HG02623 (cell line): ENCODE data around the gene FOSL1.

Source experiments
- ATAC-seq: cut with Tn5 transposase; IDR thresholded peaks from one replicate; pipeline ENCODE4 v1.9.1; 2021; ENCODE audit warnings: moderate library complexity; ENCODE audit not compliant: unreplicated experiment

Gene FOSL1

DNA sequence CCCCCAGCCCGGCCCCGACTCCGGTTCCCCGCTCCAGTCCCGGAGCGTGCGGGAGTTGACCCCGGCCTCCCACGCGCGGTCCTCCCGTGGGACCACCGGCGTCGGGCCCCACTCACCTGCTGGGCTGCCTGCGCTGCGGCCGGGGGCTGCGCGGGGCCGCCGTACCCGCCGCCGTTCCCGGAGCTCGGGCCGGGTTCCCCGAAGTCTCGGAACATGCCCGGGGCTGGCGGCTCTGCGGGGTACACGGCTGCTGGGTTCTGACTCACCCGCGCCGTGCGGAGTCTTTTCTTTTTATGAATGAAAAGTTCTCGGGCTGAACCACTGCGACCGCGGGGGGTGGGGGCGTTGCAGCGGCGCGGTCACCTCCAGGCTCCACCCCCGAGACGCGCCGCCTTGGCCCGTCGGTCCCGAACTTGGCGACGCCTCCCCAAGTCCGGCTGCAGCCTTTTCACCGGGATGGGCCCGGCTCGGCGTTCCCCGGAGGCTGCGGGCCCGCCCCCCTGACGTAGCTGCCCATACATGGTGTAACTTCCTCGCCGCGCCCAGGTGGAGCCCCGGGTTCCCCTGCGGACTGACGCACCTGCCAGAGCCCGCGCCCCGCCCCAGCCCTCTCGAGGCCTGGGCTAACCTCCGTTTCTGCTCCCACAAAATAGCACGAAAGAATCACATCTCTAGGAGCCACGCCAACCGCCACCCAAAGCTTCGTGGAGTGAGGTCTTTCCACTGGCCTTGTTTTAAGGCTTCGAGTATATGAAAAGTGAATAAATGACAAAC is at the start of gene FOSL1:
FOSL1 (minus strand) TSS at position 264 of the 774 bp plus-strand sequence; CDS start at position 215, 49 bp downstream.
- peak; percentile 68 for ATAC-seq

DNA sequence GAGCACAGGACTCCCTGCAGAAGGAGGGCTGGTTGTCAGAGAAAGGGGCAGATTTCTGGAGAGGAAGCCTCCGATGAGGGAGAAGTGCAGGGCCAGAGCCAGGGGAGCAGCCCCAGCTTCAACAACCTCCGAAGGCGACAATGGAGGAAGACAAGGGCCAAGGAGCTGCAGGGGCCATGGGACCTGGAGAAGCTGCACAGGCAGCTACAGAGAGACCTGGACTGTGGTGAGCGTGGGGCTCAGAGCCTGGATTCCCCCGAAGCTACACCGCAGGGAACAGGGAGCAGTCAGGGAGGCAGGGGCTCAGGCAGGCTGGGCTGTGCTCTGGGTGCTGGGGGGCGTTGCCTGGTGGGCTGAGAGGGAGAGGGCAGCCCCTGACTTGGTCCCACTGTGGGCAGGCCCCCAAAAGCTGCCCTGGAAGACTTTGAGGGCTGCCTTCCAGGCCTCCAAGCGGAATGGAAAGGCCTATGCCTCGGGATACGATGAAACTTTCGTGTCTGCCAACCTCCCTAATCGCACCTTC is 47.5 kb upstream of the FOSL1 start:
- no peak for ATAC-seq

DNA sequence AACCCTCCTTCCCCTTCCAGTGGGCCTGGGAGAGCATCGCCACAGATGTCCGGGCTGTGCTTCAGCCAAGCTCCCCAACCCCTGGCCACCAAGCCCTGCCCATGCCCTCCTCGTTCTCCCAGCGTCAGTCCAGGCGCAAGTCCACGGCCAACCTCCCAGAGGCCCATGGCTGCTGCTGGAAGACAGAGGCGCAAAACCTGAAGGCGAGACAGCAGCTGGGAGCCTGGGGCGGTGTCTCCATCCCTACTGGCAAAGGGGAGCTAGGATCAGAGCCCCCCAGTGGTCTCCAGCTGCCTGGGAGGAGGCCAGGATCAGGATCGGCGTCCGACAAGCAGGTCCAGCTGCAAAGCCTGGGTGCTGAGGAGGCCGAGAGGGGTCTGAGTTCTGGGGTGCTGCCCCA is 46.9 kb upstream of the FOSL1 start:
- ATAC-seq: no peak

DNA sequence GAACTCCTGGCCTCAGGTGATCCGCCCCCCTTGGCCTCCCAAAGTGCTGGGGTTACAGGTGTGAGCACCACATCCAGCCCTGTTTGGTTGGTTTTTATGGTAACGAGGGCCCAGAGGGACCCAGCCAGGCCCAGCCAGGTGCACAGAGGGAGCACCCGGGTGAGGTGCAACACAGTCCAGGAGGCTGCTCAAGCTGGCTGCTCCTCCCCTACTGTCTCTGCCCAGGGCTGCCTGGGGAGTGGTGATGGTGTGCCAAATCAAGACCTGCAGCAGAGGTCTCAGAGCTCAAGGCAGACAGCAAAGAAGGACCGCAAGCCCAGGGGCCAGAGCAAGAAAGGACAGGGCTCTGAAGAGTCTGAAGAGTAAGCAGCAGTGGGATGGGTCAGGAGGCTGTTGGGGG is 46.5 kb upstream of the FOSL1 start:
- no peak for ATAC-seq

DNA sequence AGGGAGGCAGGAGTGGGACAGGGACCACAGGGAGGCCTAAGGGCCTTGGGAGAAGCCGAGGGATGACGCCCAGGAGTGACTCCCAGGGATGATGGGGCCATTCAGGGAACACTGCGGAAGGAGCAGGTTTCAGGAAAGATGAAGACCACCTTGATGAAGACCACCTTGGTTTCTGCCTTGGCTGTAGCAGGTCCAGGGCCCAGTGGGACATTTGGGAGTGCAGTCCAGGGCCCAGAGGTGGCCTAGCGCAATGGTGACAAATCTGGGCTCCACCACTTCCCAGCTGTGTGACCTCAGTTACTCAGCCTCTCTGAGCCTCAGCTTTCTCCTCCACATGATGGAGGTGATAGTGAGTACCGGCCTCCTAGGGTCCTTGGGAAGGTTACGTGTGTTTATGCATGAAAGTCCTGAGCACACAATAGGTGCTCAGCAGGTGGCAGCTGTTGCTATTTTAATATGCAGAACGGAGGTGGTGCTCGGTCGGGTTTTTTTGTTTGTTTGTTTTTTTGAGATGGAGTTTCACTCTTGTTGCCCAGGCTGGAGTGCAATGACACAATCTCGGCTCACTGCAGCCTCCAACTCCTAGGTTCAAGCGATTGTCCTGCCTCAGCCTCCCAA is 45.9 kb upstream of the FOSL1 start:
- ATAC-seq: no peak

DNA sequence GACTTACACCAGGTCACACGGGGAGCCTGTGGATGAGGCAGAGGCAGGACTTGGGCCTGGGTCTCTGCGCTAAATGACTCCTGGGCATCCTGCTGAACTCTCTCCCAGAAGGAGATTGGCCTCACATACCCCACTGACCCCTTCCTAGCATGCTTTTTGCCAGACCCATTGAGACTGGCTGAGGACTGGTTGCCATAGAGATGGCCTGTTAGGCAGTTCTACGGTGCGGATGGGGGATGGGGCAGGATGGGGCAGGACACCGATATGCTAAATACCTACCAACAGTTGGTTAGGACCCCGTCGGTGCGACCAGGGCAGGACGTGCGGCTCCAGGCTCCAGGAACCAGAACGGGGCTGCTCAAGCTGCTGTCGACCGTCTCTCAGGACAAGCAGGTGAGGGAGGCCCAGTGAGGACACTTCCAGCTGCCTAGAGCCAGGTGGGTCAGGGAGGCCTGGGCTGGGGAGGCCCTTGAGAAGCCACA is 45.3 kb upstream of the FOSL1 start, which contains the start of gene TSGA10IP:
TSGA10IP (plus strand) TSS at position 51 of the 482 bp plus-strand sequence; CDS start at position 247, 196 bp downstream.
- ATAC-seq: no peak

DNA sequence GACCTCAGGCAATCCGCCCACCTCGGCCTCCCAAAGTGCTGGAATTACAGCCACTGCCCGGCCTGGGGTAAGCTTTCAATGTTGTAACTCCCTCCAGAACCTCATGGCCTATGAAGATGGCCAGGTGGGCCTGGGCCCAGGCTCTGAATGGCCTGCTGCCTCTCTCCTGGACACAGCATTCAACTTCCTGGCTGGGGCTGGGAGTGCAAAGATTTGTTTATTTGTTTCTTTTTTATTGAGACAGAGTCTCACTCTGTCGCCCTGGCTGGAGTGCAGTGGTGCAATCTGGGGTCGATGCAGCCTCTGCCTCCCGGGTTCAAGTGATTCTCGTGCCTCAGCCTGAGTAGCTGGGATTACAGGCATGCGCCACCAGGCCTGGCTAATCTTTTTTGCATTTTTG is 44.6 kb upstream of the FOSL1 start:
- no peak for ATAC-seq

DNA sequence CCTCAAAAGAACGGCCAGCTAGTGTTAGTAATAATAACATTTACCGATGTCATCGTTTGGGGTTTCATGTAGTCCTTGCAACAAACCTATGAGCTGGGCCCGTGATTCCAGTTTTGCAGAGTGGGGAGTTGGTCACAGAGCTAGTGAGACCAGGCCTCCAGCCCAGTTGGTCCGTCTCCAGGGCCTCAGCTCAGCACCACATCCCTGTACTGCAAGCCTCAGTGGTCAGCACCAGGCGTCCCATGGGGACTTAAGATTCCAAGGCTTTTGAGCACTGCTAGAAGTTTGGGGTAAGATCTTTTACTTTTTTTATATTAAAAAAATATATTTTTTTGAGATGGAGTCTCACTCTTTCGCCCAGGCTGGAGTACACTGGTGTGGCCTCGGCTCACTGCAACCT is 44.0 kb upstream of the FOSL1 start:
- ATAC-seq: no peak

DNA sequence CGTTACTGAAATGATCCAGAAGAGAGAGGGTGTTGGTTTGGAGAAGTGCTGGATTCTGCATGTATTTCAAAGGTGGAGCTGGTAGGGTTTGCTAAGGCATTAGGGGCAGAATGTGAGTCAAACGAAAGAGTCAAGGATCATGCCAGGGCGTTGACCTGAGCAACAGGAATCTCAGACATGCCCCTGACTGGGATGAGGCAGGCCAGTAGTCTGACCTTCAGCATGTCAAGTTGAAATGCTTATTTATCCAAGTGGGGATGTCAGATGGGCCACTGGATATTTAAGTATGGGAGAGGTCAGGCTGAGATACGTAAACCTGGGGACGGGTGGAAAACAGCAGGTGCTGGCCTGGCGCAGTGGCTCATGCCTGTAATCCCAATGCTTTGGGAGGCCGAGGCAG is 42.3 kb upstream of the FOSL1 start:
- ATAC-seq: no peak

DNA sequence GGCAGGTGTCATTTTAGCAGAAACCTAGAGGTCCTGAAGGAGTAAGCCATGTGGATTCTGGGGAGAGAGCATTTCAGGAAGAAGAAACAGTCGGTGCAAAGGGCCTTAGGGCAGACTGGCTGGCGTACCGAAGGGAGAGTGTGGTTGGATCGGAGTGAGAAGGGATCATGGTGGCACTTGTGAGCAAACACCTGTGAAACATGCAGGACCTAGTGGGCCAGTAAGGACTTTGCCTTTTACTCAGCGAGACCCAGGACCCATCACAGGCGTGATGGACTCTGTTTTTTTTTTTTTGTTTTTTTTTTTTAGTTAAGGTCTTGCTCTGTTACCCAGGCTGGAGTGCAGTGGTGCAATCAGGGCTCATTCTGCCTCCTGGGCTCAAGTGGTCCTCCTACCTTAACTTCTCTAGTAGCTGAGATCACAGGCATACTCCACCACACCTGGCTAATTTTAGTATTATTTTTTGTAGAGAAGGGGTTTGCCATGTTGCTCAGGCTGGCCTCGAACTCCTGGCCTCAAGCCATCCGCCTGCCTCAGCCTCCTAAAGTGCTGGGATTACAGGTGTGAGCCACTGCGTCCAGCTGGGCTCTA is 41.6 kb upstream of the FOSL1 start:
- no peak for ATAC-seq

DNA sequence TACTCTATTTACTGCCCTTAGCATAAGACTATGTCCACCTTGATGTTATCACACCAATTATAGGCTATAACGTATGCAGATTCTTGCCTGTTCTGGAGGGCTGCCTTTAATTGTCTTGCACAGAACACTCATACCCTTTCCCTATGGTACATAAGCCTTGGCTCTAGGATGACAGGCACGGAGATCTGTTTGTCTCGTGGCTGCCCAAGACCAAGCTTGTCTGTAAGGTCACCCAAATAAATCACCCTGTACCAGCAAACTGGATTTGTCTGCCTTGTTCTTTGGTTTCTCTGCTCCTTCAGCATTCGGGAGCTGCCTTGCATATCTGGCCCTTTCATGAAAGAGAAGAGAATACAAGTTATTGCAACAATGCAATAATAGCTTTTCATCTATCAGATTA is 37.6 kb upstream of the FOSL1 start:
- no peak for ATAC-seq

DNA sequence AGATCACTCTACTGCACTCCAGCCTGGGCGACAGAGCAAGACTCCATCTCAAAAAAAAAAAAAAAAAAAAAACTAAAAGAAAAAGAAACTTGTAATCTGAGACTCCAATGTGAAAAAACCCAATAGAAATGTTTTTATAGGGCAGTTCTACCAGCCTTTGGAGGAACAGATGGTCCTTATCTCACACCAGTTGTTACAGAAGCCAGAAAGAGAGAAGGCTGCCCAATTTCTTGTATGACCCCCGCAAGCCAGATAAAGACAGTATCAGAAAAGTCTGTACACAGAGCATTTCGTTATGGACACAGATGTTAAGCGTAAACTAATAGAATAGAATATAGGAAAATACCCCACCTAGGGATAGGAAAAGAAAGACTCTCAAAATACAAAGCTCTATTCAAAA is 33.8 kb upstream of the FOSL1 start:
- ATAC-seq: no peak

DNA sequence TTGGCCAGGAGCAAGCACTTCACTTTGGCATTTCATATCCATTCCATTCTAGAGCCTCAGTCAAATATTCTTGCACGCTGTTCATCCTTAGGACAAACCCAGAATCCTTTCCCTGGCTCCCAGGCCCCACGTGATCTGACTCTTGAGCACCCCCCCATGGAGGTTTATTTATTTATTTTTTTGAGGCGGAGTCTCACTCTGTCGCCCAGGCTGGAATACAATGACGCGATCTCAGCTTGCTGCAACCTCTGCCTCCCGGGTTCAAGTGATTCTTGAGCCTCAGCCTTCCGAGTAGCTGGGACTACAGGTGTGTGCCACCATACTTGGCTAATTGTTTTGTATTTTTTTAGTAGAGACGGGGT is 32.4 kb upstream of the FOSL1 start:
- no peak for ATAC-seq

DNA sequence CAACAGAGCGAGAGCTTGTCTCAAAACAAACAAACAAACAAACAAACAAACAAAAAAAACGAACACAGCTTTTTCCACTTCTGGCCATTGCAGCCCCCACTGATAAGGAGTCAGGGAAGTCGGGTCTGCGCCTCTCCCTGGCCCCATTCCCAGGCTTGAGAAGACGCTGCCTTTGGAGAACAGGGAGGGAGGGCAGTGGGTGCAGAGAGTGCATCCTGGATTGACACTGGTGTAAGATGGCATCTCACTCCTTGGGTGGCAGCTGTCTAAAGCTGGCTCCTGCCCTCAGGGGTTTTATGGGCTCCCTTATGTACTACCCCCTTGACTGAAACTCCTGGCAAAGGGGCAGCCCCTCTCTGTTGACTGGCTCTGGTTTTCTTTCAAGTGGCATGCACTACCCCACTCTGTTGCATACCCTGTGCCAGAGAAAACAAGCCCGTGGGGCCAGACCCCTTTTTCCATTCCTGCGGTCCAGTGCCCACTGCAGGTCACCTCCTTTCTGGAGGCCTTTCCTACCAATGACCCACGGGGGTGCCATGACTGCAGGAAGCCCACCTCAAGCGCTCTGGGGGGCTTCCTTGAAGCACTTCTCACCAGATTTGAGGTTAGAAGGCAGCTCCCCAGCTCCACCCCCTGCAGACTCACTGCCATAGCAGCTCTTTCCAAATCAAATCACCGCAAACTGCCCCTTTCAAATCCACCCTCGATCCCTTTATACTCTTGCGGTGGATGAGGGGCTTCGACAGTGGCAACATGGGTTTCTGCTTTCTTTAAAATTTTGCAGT is 31.8 kb upstream of the FOSL1 start:
- ATAC-seq: no peak

DNA sequence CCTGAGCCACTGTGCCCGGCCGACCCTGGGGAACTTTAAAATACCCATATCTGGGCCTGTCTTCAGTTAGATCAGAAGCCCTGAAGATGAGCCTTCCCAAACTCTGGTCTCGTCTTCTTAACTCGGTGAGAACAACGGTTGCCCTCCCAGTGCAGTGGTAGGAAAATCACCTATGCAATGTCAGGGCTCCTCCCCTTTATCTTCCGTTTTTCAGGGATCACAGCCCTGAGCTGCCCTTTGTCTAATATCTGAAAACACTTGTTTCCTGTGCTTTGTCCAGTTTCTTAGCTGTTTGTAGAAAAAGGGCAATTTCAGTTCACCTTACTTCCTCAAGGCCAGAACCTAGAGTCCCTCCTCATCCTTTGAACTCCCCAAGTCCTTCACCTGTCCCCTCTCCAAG is 28.5 kb upstream of the FOSL1 start:
- ATAC-seq: no peak

DNA sequence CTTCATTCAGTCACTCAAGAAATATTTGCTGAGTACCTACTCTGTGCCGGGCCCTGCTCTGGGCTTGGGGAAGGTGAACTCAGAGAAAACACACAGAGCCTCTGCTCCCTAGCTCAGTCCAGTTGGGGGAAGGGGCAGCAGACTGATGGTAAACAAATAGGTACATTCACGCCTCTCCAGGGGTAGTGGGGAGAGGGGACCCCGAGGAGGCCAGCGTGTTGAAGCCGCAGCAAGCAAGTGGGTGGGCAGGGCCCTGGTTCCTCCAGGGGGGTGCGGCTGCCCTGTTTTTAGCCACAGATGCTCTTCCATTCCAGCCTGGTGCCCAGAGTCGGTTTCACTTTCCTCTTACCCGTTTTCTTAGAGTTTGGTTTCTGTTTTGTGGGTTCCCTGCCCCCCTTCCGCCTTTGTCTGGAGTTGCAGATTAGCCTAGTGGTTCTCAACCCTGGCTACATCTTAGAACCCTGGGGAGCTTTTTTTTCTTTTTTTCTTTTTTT is 27.8 kb upstream of the FOSL1 start:
- peak; percentile 65 for ATAC-seq

DNA sequence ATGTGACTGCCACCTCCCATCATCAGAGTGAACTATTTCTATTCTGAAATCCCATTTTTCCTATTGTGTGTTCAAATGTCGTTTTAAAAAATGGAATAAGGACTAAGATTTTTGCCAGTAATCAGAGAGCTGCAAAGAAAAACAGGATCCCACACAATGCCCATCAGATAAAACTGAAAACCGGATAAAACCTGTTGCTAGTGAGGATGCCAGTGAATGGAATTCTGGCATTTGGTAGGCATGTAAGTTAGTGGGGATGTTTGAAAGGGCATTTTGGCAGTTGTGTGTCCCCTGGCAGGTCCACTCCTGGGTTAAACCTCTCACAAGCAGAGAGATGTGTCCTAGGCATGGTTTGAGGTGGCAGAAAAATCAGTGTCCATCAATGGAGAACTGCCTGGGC is 25.2 kb upstream of the FOSL1 start:
- ATAC-seq: no peak

DNA sequence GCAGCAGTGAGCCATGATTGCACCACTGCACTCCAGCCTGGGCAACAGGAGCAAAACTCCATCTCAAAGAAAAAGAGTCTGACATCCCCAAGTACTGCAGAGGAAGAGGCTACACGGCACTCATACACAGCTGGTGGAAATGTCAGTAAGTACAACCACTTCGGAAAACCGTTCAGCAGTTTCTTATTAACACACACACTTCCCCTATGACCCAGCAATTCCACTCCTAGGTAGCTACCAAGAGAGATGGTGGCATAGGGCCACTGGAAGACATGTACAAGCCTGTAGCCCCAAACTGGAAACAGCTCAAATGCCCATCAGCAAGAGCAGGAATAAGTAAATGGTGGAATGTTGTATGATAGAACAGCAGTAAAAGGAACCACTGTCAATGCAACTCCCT is 22.4 kb upstream of the FOSL1 start:
- ATAC-seq: no peak

DNA sequence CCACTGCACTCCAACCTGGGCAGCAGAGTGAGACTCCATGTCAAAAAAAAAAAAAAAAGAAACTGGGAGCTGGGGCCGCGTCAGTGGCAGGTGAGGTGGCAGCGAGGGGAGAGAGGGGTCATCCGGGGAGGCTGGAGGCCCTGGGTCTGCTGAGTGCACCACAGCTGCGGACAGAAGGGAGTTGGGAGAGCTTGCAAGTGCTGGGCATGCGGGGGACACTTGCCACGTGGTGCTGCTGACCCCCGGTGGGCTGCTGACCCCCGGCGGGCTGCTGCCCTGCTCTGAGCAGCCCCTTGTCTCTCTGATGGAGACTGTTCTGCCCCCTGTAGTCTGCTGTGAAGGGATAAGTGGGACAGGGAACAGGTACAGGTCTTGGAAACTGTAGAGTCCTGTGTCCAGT is 21.7 kb upstream of the FOSL1 start:
- no peak for ATAC-seq

DNA sequence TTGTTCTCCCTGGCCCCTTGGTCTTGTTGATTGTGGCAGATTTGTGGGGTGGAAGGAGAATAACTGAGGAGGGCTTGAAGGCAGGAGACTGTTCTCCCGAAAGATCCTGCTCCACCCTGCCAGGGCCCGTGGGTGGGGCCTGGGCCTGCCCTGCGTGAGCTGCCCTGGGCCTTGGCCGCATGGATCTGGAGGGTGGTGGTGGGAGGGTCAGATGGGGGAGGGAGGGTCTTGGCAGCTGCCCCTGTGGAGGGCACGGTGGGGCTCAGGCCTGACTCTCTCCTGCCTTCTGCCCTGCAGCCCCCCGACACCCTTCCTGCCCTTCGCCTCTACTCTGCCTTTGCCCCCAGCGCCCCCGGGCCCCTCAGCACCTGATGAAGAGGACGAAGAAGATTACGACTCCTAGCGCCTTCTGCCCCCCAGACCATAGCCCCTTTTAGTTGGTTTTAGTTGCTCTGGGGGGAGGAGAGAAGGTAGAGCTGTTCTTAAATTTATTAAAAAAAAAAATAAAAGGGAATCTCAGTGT is 20.9 kb upstream of the FOSL1 start:
- ATAC-seq: no peak

DNA sequence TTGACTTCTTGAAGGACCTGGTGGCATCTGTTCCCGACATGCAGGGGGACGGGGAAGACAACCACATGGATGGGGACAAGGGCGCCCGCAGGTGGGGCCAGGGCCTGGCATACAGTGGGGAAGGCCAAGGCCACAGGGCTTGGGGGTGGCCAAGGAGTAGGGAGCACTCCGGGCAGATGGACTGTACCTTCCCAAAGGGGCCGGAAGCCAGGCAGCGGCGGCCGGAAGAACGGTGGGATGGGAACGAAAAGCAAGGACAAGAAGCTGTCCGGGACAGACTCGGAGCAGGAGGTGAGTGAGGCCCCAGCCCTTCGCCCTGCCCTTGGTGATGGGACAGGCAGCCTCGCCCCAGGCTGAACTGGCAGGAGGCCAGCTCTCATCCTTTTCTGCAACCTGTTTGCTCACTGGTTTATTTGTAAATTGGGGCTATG is 20.2 kb upstream of the FOSL1 start:
- no peak for ATAC-seq
